Astrocyte (in vitro differentiated cells and primary cell): Measurements from ENCODE around the gene TNIK. TPM values are rescaled to one million over a fixed set of nuclear protein-coding genes. Genes with fewer than 3 reads are reported as not detected.
A peak's percentile ranks its signal among the peaks of the same experiment; 100 is the strongest.

Experiments used
- DNase-seq: peaks from one replicate; pipeline ENCODE4 v3.0.0-alpha.2; 2010; ENCODE audit warnings: low read depth
- FAIRE-seq: peaks from 2 replicates; lab custom pipeline; 2011; peaks lifted over from hg19 to GRCh38; lab: Jason Lieb, UNC
- H2AFZ ChIP-seq: 2 replicates; pipeline ENCODE4 v1.6.0; 2012; ENCODE audit warnings: low read depth, low read length, inconsistent platforms
- H3K27ac ChIP-seq: 2 replicates; pipeline ENCODE4 v1.5.1; 2011; ENCODE audit warnings: low read depth, low read length, inconsistent platforms
- H3K27me3 ChIP-seq: 2 replicates; pipeline ENCODE4 v1.6.0; 2011; ENCODE audit warnings: low read length, inconsistent platforms; ENCODE audit not compliant: insufficient read depth
- H3K36me3 ChIP-seq: 2 replicates; pipeline ENCODE4 v1.5.1; 2011; ENCODE audit warnings: low read length, inconsistent platforms; ENCODE audit not compliant: insufficient read depth
- H3K4me1 ChIP-seq: 2 replicates; pipeline ENCODE4 v1.5.1; 2011; ENCODE audit warnings: low read length, inconsistent platforms; ENCODE audit not compliant: insufficient read depth
- H3K4me2 ChIP-seq: 2 replicates; pipeline ENCODE4 v1.6.0; 2012; ENCODE audit warnings: low read length, inconsistent platforms
- H3K4me3 ChIP-seq: 2 replicates; pipeline ENCODE4 v1.5.1; 2011; ENCODE audit warnings: low read depth, mild to moderate bottlenecking, low read length, inconsistent platforms; ENCODE audit not compliant: insufficient read depth
- H3K79me2 ChIP-seq: 2 replicates; pipeline ENCODE4 v1.6.0; 2012; ENCODE audit warnings: mild to moderate bottlenecking, low read length, inconsistent platforms; ENCODE audit not compliant: insufficient read depth
- H3K9ac ChIP-seq: 2 replicates; pipeline ENCODE4 v1.6.0; 2012; ENCODE audit warnings: mild to moderate bottlenecking, low read length, inconsistent platforms
- H3K9me3 ChIP-seq: 2 replicates; pipeline ENCODE4 v1.5.1; 2012; ENCODE audit warnings: low read depth, mild to moderate bottlenecking, low read length, inconsistent platforms; ENCODE audit not compliant: insufficient read depth
- H4K20me1 ChIP-seq: 2 replicates; pipeline ENCODE4 v1.6.0; 2012; ENCODE audit warnings: low read length, inconsistent platforms; ENCODE audit not compliant: insufficient read depth
- H3K27ac Mint-ChIP-seq: one replicate; pipeline ENCODE4 v1.8.0; 2021; ENCODE audit warnings: mild to moderate bottlenecking, mixed read lengths; ENCODE audit not compliant: unreplicated experiment
- H3K27me3 Mint-ChIP-seq: one replicate; pipeline ENCODE4 v1.8.0; 2021; ENCODE audit warnings: low read depth, mixed read lengths; ENCODE audit not compliant: unreplicated experiment
- H3K36me3 Mint-ChIP-seq: one replicate; pipeline ENCODE4 v1.8.0; 2021; ENCODE audit warnings: low read depth, mixed read lengths; ENCODE audit not compliant: unreplicated experiment
- H3K4me1 Mint-ChIP-seq: one replicate; pipeline ENCODE4 v1.8.0; 2021; ENCODE audit warnings: low read depth, mixed read lengths; ENCODE audit not compliant: unreplicated experiment
- H3K4me3 Mint-ChIP-seq: one replicate; pipeline ENCODE4 v1.8.0; 2021; ENCODE audit warnings: mild to moderate bottlenecking, moderate library complexity, mixed read lengths; ENCODE audit not compliant: unreplicated experiment
- H3K9me3 Mint-ChIP-seq: one replicate; pipeline ENCODE4 v1.8.0; 2021; ENCODE audit warnings: mild to moderate bottlenecking, mixed read lengths; ENCODE audit not compliant: unreplicated experiment
- CTCF ChIP-seq: IDR thresholded peaks from 2 replicates; pipeline ENCODE4 v1.5.1; 2011; ENCODE audit warnings: low read depth, mild to moderate bottlenecking, inconsistent platforms, low read length, moderate library complexity; ENCODE audit not compliant: insufficient read depth
- EZH2 ChIP-seq: IDR thresholded peaks from 2 replicates; pipeline ENCODE4 v1.6.1; 2012; ENCODE audit warnings: mild to moderate bottlenecking, low read length, inconsistent platforms; ENCODE audit not compliant: insufficient read depth
- total RNA-seq: library from RNA; stranded (reverse); gene quantifications from 2 replicates; pipeline ENCODE4 v1.2.1, GENCODE V29; 2021

The TNIK gene
- total RNA-seq, 1 donor from 2014 or later, result 70.0 TPM

GRCh38 chr3:171387062-171387461 is 73.1 kb downstream of the TNIK start:
- H3K27ac ChIP-seq, result no peak overlapping the region

GRCh38 chr3:171385086-171385485 is 75.1 kb downstream of the TNIK start:
- peaks cover 40% of the 10 kb centered on the region for H3K4me1 Mint-ChIP-seq
- no peak overlapping the region for H2AFZ ChIP-seq
- H3K27ac Mint-ChIP-seq, result peak overlapping the region; percentile 56
- H3K4me2 ChIP-seq, result no peak overlapping the region
- no peak overlapping the region for H3K4me3 Mint-ChIP-seq
- no peaks in the 10 kb centered on the region for H3K9me3 ChIP-seq
- no peaks in the 10 kb centered on the region for H3K27me3 ChIP-seq
- H3K9ac ChIP-seq, result no peak overlapping the region
- TF ChIP-seq EZH2 (no peak), CTCF (no peak)
- no peaks in the 10 kb centered on the region for H3K27me3 Mint-ChIP-seq
- H3K27ac ChIP-seq, result peak overlapping the region; percentile 49
- DNase-seq, result no peak
- peaks cover 6% of the 10 kb centered on the region for H3K79me2 ChIP-seq
- FAIRE-seq, result no peak
- peaks cover 4% of the 10 kb centered on the region for H3K9me3 Mint-ChIP-seq
- H3K36me3 ChIP-seq, result no peaks in the 10 kb centered on the region
- H4K20me1 ChIP-seq, result peaks cover 8% of the 10 kb centered on the region
- peaks cover 20% of the 10 kb centered on the region for H3K4me1 ChIP-seq
- H3K36me3 Mint-ChIP-seq, result peaks cover 8% of the 10 kb centered on the region
- no peak overlapping the region for H3K4me3 ChIP-seq

More at GRCh38 chr3:171387062-171387461, 73.1 kb downstream of the TNIK start:
- FAIRE-seq (no peak), DNase-seq (no peak)
- Mint-ChIP-seq H3K36me3 (peaks cover 11% of the 10 kb centered on the region), H3K9me3 (peaks cover 4% of the 10 kb centered on the region), H3K4me3 (no peak overlapping the region), H3K4me1 (peaks cover 41% of the 10 kb centered on the region), H3K27me3 (no peaks in the 10 kb centered on the region), H3K27ac (no peak overlapping the region)
- TF ChIP-seq CTCF (no peak), EZH2 (no peak)
- Histone ChIP-seq H3K36me3 (no peaks in the 10 kb centered on the region), H4K20me1 (peaks cover 8% of the 10 kb centered on the region), H2AFZ (no peak overlapping the region), H3K9ac (no peak overlapping the region), H3K9me3 (no peaks in the 10 kb centered on the region), H3K79me2 (peaks cover 8% of the 10 kb centered on the region), H3K27me3 (no peaks in the 10 kb centered on the region), H3K4me3 (no peak overlapping the region), H3K4me1 (peaks cover 20% of the 10 kb centered on the region), H3K4me2 (no peak overlapping the region)

GRCh38 chr3:171384101-171384891 is 75.9 kb downstream of the TNIK start:
- H3K27ac ChIP-seq, result peak overlapping the region; percentile 49
- no peak overlapping the region for H2AFZ ChIP-seq
- peaks cover 21% of the 10 kb centered on the region for H3K4me1 ChIP-seq
- peak; percentile 54 for DNase-seq
- H3K4me2 ChIP-seq, result peak overlapping the region; percentile 31
- H3K36me3 ChIP-seq, result no peaks in the 10 kb centered on the region
- no peaks in the 10 kb centered on the region for H3K27me3 ChIP-seq
- H3K27me3 Mint-ChIP-seq, result no peaks in the 10 kb centered on the region
- no peak overlapping the region for H3K4me3 ChIP-seq
- peak overlapping the region; percentile 5 for H3K27ac Mint-ChIP-seq
- H3K4me3 Mint-ChIP-seq, result no peak overlapping the region
- no peak for FAIRE-seq
- no peaks in the 10 kb centered on the region for H3K9me3 Mint-ChIP-seq
- peaks cover under 1% of the 10 kb centered on the region for H3K79me2 ChIP-seq
- H4K20me1 ChIP-seq, result peaks cover 8% of the 10 kb centered on the region
- TF ChIP-seq EZH2 (no peak), CTCF (no peak)
- no peak overlapping the region for H3K9ac ChIP-seq
- H3K36me3 Mint-ChIP-seq, result peaks cover 2% of the 10 kb centered on the region
- no peaks in the 10 kb centered on the region for H3K9me3 ChIP-seq
- H3K4me1 Mint-ChIP-seq, result peaks cover 43% of the 10 kb centered on the region
